ENCODE results near the gene IP6K3.

Gene IP6K3

GRCh38 chr6:33777398-33778388, 31.0 kb upstream of the IP6K3 start:
- DNase-seq: no peak

GRCh38 chr6:33776764-33777163, 30.1 kb upstream of the IP6K3 start:
- DNase-seq: no peak

GRCh38 chr6:33776186-33776585, 29.5 kb upstream of the IP6K3 start:
- DNase-seq: no peak

GRCh38 chr6:33774774-33775173, 28.1 kb upstream of the IP6K3 start:
- DNase-seq: no peak

- DNase-seq: no peak
Observed at GRCh38 chr6:33772902-33773472, 26.3 kb upstream of the IP6K3 start.

- DNase-seq: no peak
Observed at GRCh38 chr6:33772082-33772830, 25.6 kb upstream of the IP6K3 start.

GRCh38 chr6:33771146-33772081, 24.7 kb upstream of the IP6K3 start:
- peak in 1 of 2 experiments; percentile 29 for DNase-seq

- DNase-seq: no peak
Observed at GRCh38 chr6:33770833-33771145, 24.1 kb upstream of the IP6K3 start.

GRCh38 chr6:33770124-33770832, 23.6 kb upstream of the IP6K3 start:
- DNase-seq: no peak

GRCh38 chr6:33769248-33769821, 22.6 kb upstream of the IP6K3 start:
- DNase-seq: no peak

GRCh38 chr6:33768644-33769120, 22.0 kb upstream of the IP6K3 start:
- DNase-seq: peak in 1 of 2 experiments; percentile 34

- no peak for DNase-seq
Observed at GRCh38 chr6:33766921-33767907, 20.5 kb upstream of the IP6K3 start.

- DNase-seq: no peak
Observed at GRCh38 chr6:33765368-33765767, 18.7 kb upstream of the IP6K3 start.

- DNase-seq: no peak
Observed at GRCh38 chr6:33764036-33764435, 17.3 kb upstream of the IP6K3 start.

- DNase-seq: no peak
Observed at GRCh38 chr6:33763483-33763882, 16.8 kb upstream of the IP6K3 start.

GRCh38 chr6:33762713-33763112, 16.0 kb upstream of the IP6K3 start:
- no peak for DNase-seq

- DNase-seq: no peak
Observed at GRCh38 chr6:33761922-33762629, 15.4 kb upstream of the IP6K3 start.

GRCh38 chr6:33761581-33761921, 14.8 kb upstream of the IP6K3 start:
- DNase-seq: no peak

GRCh38 chr6:33759887-33760629, 13.4 kb upstream of the IP6K3 start:
- DNase-seq: no peak

All from NCI-H1930 (cell line).